ENCODE measurements around the gene ZNF853.

DNA sequence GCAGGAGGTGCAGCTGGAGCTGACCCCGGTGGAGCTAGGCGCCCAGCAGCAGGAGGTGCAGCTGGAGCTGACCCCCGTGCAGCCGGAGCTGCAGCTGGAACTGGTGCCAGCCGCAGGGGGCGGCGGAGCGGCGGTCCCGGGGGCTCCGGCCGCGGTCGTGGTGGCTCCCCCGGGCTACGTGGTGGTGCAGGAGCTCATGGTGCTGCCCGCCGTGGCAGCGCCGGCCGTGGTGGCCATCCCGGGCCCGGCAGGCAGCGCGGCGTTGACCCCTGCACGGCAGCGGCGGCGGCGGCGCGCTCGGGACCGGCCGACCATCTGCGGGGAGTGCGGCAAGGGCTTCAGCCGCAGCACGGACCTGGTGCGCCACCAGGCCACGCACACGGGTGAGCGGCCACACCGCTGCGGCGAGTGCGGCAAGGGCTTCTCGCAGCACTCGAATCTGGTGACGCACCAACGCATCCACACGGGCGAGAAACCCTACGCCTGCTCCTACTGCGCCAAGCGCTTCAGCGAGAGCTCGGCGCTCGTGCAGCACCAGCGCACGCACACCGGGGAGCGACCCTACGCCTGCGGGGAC, 6.8 kb downstream of the ZNF853 start:
- TF ChIP-seq, protein P1, sequence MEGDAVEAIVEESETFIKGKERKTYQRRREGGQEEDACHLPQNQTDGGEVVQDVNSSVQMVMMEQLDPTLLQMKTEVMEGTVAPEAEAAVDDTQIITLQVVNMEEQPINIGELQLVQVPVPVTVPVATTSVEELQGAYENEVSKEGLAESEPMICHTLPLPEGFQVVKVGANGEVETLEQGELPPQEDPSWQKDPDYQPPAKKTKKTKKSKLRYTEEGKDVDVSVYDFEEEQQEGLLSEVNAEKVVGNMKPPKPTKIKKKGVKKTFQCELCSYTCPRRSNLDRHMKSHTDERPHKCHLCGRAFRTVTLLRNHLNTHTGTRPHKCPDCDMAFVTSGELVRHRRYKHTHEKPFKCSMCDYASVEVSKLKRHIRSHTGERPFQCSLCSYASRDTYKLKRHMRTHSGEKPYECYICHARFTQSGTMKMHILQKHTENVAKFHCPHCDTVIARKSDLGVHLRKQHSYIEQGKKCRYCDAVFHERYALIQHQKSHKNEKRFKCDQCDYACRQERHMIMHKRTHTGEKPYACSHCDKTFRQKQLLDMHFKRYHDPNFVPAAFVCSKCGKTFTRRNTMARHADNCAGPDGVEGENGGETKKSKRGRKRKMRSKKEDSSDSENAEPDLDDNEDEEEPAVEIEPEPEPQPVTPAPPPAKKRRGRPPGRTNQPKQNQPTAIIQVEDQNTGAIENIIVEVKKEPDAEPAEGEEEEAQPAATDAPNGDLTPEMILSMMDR (IDR thresholded peaks at IDR 0.05) = no peak
- no peak for TF ChIP-seq ZFX (IDR thresholded peaks at IDR 0.05; ENCODE audit: borderline replicate concordance)

Data from 22Rv1 (cell line).